ENCODE results near the gene AJM1. TPM values are rescaled to one million over a fixed set of nuclear protein-coding genes. Genes with fewer than 3 reads are reported as not detected.

The AJM1 gene
- total and polyA plus RNA-seq, 2 donors (not counting 1 experiment from before 2014, with no cell fraction given), result 0.19 to 1.7 TPM

DNA sequence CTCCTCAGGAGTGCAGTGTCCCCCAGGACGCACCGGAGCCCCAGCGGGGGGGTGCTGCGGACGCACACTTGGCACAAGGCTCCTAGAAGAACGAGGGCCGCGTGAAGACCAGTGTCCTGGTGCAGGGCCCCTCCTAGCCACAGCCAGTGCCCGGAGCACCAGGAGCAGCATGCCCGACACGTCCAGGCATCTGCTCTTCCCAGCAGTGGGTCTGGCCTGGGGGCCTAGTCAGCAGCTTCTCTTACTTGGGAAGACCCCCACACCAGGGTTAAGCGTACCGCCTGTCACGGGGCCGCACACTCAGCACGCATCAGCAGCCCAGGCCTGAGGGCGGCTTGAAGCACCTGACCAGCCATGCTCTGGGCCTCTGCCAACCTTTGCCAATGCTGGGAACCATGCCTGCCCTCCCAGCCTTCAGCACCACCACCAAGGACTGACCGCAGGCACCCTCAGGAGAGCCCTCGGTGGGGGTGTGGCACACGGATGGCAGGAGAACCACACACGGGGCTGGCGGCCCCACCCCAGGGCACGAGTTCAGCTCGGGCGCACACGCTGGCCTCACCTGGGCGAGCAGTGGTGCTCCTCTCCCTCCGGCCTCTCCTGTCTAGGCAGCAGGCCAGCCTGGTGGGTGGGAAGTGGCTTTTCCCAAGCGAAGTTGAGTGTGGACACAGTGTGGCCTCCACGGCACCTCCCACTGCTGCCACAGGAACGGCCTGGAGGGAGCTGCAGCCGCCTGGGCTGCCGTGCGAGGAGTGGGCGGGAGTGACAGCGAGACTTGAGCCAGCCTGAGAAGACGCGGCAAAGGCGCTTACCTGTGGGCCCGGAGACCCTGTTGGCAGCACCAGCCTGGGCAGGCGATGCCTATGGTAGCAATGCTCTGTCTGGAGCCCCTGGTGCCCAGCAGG, 12.0 kb upstream of the AJM1 start:
- Histone ChIP-seq H3K79me2 (ENCODE audit: control insufficient read depth, insufficient read depth, low read length) (no peaks in the 10 kb centered on the region), H3K27ac (ENCODE audit: insufficient read depth, low read length) (no peak overlapping the region), H3K36me3 (ENCODE audit: control insufficient read depth, insufficient read depth, low read length) (peaks cover 36% of the 10 kb centered on the region), H3K9me3 (ENCODE audit: control insufficient read depth, insufficient read depth, low read depth, low read length) (no peaks in the 10 kb centered on the region), H2AFZ (ENCODE audit: low read length) (no peak overlapping the region), H4K20me1 (ENCODE audit: control insufficient read depth, extremely low read depth, insufficient read depth, low read length) (no peaks in the 10 kb centered on the region), H3K4me1 (ENCODE audit: control insufficient read depth, extremely low read depth, insufficient read depth, low read length) (no peaks in the 10 kb centered on the region), H3K4me2 (ENCODE audit: extremely low read depth, insufficient read depth, low read length) (no peak overlapping the region), H3K27me3 (ENCODE audit: control insufficient read depth, insufficient read depth, low read length) (no peaks in the 10 kb centered on the region), H3K9ac (ENCODE audit: insufficient read depth, low read length) (no peak overlapping the region), H3K4me3 (replicated peaks in 1 of 4; ENCODE audit: control extremely low read depth in 1 of 4, insufficient read depth in 1 of 4, low read depth in 3 of 4, low read length in 4 of 4) (no peak overlapping the region)
- DNase-seq (ENCODE audit: low read depth in 2 of 2), result no peak
- no peak for TF ChIP-seq EZH2 (IDR thresholded peaks at IDR 0.05; ENCODE audit: low read length, missing control alignments)
- TF ChIP-seq, protein P1, sequence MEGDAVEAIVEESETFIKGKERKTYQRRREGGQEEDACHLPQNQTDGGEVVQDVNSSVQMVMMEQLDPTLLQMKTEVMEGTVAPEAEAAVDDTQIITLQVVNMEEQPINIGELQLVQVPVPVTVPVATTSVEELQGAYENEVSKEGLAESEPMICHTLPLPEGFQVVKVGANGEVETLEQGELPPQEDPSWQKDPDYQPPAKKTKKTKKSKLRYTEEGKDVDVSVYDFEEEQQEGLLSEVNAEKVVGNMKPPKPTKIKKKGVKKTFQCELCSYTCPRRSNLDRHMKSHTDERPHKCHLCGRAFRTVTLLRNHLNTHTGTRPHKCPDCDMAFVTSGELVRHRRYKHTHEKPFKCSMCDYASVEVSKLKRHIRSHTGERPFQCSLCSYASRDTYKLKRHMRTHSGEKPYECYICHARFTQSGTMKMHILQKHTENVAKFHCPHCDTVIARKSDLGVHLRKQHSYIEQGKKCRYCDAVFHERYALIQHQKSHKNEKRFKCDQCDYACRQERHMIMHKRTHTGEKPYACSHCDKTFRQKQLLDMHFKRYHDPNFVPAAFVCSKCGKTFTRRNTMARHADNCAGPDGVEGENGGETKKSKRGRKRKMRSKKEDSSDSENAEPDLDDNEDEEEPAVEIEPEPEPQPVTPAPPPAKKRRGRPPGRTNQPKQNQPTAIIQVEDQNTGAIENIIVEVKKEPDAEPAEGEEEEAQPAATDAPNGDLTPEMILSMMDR (conservative IDR thresholded peaks at IDR 0.05 in 1 of 2, IDR thresholded peaks at IDR 0.05 in 1 of 2; ENCODE audit: low read depth in 1 of 2, low read length in 2 of 2), result no peak

DNA sequence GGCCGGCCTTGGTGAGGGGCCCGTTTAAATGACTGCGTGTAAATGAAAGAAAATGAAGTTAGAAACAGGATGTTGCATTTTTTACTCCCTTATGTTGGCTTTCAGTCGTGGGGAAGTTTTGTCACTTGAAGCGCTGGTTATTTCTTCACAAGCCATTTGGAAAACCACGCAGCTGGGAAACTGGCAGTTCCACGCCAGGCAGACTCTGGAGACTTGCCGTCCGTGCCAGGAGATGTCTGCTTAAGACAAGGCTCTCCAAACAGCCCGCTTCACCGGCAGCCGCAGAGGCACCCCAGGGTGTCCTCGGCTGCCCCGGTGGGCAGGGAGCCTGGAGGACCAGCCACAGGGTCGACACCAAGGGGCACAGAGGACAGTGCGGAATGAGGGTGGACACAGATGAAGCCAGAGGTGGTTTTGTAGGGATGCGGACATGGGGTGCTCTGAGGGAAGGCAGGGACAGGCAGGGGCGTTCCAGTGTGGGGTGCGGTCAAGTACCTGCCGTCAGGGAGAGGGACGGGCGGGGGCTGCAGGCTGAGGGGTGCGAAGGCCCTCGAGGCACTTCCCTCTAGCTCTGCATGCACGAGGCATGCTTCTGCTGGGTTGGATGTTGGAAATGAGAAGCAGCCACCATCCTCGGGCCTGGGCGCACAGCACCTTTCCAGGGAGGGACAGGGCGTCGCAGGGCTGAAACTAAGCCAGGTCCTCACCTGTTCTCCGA, 11.1 kb upstream of the AJM1 start:
- no peak for DNase-seq (ENCODE audit: low read depth in 2 of 2)
- Histone ChIP-seq H3K9ac (ENCODE audit: insufficient read depth, low read length) (no peak overlapping the region), H3K4me2 (ENCODE audit: extremely low read depth, insufficient read depth, low read length) (no peak overlapping the region), H2AFZ (ENCODE audit: low read length) (no peak overlapping the region), H3K27me3 (ENCODE audit: control insufficient read depth, insufficient read depth, low read length) (no peaks in the 10 kb centered on the region), H3K36me3 (ENCODE audit: control insufficient read depth, insufficient read depth, low read length) (peaks cover 30% of the 10 kb centered on the region), H4K20me1 (ENCODE audit: control insufficient read depth, extremely low read depth, insufficient read depth, low read length) (no peaks in the 10 kb centered on the region), H3K4me1 (ENCODE audit: control insufficient read depth, extremely low read depth, insufficient read depth, low read length) (no peaks in the 10 kb centered on the region), H3K79me2 (ENCODE audit: control insufficient read depth, insufficient read depth, low read length) (no peaks in the 10 kb centered on the region), H3K9me3 (ENCODE audit: control insufficient read depth, insufficient read depth, low read depth, low read length) (no peaks in the 10 kb centered on the region), H3K4me3 (replicated peaks in 1 of 4; ENCODE audit: control extremely low read depth in 1 of 4, insufficient read depth in 1 of 4, low read depth in 3 of 4, low read length in 4 of 4) (no peak overlapping the region), H3K27ac (ENCODE audit: insufficient read depth, low read length) (no peak overlapping the region)
- TF ChIP-seq EZH2 (IDR thresholded peaks at IDR 0.05; ENCODE audit: low read length, missing control alignments), result no peak
- TF ChIP-seq, protein P1 (conservative IDR thresholded peaks at IDR 0.05 in 1 of 2, IDR thresholded peaks at IDR 0.05 in 1 of 2; ENCODE audit: low read depth in 1 of 2, low read length in 2 of 2), result no peak

DNA sequence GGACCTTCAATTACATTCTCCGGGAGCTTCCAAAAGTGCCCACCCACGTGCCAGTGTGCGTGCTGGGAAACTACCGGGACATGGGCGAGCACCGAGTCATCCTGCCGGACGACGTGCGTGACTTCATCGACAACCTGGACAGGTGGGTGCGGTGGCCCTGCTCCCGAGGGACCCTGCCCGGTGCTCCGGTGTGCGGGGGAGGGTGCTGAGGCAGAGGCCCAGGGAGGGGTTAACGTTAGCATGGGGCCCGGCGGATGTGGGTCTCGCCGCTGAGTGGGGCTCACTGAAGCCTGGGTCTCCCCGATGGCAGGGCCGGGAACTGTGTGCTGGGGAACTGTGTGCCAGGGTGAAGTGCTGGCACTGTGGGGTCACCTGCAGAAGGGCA, 10.6 kb upstream of the AJM1 start:
- H3K36me3 ChIP-seq (ENCODE audit: control insufficient read depth, insufficient read depth, low read length), result peaks cover 28% of the 10 kb centered on the region

More for the DNA sequence above, 10.6 kb upstream of the AJM1 start:
- DNase-seq (ENCODE audit: low read depth in 2 of 2), result no peak
- Histone ChIP-seq H4K20me1 (ENCODE audit: control insufficient read depth, extremely low read depth, insufficient read depth, low read length) (no peaks in the 10 kb centered on the region), H3K9ac (ENCODE audit: insufficient read depth, low read length) (no peak overlapping the region), H3K4me3 (replicated peaks in 1 of 4; ENCODE audit: control extremely low read depth in 1 of 4, insufficient read depth in 1 of 4, low read depth in 3 of 4, low read length in 4 of 4) (no peak overlapping the region), H3K9me3 (ENCODE audit: control insufficient read depth, insufficient read depth, low read depth, low read length) (no peaks in the 10 kb centered on the region), H3K79me2 (ENCODE audit: control insufficient read depth, insufficient read depth, low read length) (no peaks in the 10 kb centered on the region), H3K4me2 (ENCODE audit: extremely low read depth, insufficient read depth, low read length) (no peak overlapping the region), H2AFZ (ENCODE audit: low read length) (no peak overlapping the region), H3K27me3 (ENCODE audit: control insufficient read depth, insufficient read depth, low read length) (no peaks in the 10 kb centered on the region), H3K27ac (ENCODE audit: insufficient read depth, low read length) (no peak overlapping the region), H3K4me1 (ENCODE audit: control insufficient read depth, extremely low read depth, insufficient read depth, low read length) (no peaks in the 10 kb centered on the region)
- TF ChIP-seq, protein P1 (conservative IDR thresholded peaks at IDR 0.05 in 1 of 2, IDR thresholded peaks at IDR 0.05 in 1 of 2; ENCODE audit: low read depth in 1 of 2, low read length in 2 of 2), result no peak
- no peak for TF ChIP-seq EZH2 (IDR thresholded peaks at IDR 0.05; ENCODE audit: low read length, missing control alignments)
